Colon (tissue), 2 donors: ENCODE data around the gene ZNF471.

Experiments
- FAIRE-seq: peaks from 2 replicates; lab custom pipeline; 2012; peaks lifted over from hg19 to GRCh38; lab: Jason Lieb, UNC
- donor health status: control.
- donor health status: control.

The ZNF471 gene

GRCh38 chr19:56573914-56574313 is 66.3 kb downstream of the ZNF471 start:
- FAIRE-seq: no peak

- no peak for FAIRE-seq
These were observed 70.3 kb downstream of the ZNF471 start for GRCh38 chr19:56577719-56578602.
